Measurements from ENCODE around the gene CCL27. TPM values are rescaled to one million over a fixed set of nuclear protein-coding genes. Genes with fewer than 3 reads are reported as not detected.
A peak's percentile ranks its signal among the peaks of the same experiment; 100 is the strongest.

CCL27 gene
- not detected for total RNA-seq

DNA sequence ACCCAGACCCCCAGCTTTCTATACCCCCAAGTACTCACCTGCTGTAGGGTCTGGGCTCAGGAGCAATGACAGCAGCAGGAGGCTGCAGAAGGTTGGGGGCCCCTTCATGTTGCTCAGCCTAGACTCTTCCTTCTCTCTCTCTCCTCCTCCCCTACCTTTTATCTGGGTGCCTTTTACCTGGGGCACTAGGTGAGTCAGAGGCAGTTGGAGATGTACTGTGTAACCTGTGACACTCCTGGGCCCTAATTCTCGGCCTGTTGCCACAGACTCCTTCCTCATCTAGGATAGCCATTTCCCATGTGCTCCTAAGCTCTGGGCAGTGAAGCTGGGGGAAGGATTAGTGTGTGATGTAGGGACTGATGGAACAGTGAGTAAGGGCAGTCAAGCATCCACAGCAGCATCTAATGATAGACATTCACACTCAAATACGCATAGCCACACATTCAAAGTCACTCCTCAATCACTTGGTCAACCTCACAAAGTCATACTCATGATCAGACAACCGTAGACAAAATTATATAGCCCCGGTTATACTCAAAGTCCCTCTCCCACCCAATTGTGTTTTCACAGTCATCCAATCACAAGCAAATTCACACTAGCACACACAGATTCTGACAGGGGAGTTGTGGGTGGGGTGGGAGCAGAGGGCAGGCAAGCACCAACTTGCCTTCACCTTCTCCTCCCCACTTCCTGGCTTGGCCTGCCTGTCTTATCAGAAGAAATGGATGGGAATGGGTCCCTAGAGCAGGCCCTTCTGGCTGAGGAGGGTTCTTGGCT, at the start of gene CCL27:
CCL27 (minus strand) TSS at position 132 of the 777 bp plus-strand sequence; CDS start at position 108, 24 bp downstream.
- H3K27ac Mint-ChIP-seq, result peak within 1 kb of the TSS; percentile 86

DNA sequence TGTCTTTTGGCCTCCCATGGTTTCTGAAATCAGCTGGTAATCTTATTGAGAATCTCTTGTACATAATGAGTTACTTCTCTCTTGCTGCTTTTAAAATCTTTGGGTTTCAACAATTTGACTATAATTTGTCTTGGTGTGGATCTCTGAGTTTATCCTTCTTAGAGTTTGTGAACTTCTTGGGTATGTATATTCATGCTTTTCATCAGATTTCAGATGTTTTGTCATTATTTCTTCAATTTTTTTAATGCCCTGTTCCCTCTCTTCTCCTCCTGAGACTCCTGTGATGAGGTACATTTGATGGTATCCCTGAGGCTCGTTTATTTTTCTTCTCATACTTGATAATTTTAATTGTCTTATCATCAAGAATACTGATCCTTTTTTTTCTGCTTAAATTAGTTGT, 49.7 kb upstream of the CCL27 start:
- CTCF ChIA-PET, result interaction anchor here (1.6 kb wide), 1 partner anchor 10 kb away, joined by 7 read pairs; no protein-coding TSS in a partner anchor
- H3K27me3 Mint-ChIP-seq (ENCODE audit: low read depth), result peaks cover 16% of the 10 kb centered on the region
- H3K4me1 Mint-ChIP-seq (ENCODE audit: low read depth), result no peaks in the 10 kb centered on the region
- no peak overlapping the region for H3K4me3 Mint-ChIP-seq
- no peak overlapping the region for H3K27ac Mint-ChIP-seq
- ATAC-seq, result no peak
- no peak for DNase-seq
- H3K36me3 Mint-ChIP-seq (ENCODE audit: low read depth), result no peaks in the 10 kb centered on the region
- no peaks in the 10 kb centered on the region for H3K9me3 Mint-ChIP-seq (ENCODE audit: insufficient read depth)
- POLR2A ChIA-PET, result no interaction called here

More for the DNA sequence above, at the start of gene CCL27:
- Mint-ChIP-seq H3K9me3 (ENCODE audit: insufficient read depth) (no peaks in the 10 kb centered on the region), H3K4me1 (ENCODE audit: low read depth) (peaks cover 43% of the 10 kb centered on the region), H3K4me3 (peak within 1 kb of the TSS; percentile 15), H3K36me3 (ENCODE audit: low read depth) (peaks cover 13% of the 10 kb centered on the region), H3K27me3 (ENCODE audit: low read depth) (no peaks in the 10 kb centered on the region)
- CTCF ChIA-PET, result interaction anchor here (0.9 to 6.3 kb wide), 10 partner anchors 10 to 43 kb away, joined by 3 to 86 read pairs (median 6); partner anchors contain the start of genes DCTN3, GALT, IL11RA and SIGMAR1
- POLR2A ChIA-PET, result interaction anchor here (0.6 to 1.8 kb wide), 6 partner anchors 10 to 1387 kb away, joined by 3 to 8 read pairs (median 4); partner anchors contain the start of genes GALT and VCP
- DNase-seq (no peak), ATAC-seq (no peak)

DNA sequence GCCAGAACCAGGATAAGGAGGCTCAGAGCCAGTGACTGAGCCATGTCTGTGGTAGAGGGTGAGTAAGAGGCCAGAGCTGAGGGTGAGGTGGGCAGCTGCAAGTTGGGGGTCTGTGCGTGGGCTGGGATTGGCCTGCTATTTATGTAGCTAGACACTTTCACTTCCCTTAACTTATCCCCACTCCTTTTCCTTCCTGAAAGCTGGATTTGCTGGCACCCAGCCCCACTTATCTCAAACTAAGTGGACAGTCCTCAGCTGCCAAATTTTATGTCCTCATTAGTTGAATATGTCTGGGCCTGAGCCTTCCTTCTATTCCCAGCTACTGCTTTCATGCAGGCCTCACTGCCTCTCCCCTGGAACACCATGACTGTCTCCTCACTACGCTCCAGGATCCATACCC, 47.6 kb upstream of the CCL27 start, which contains the start of gene CCL21:
CCL21 (minus strand) TSS at position 114 of the 400 bp plus-strand sequence; CDS start at position 44, 70 bp downstream.
- no peak within 1 kb of the TSS for H3K27ac Mint-ChIP-seq
- no peaks in the 10 kb centered on the region for H3K36me3 Mint-ChIP-seq (ENCODE audit: low read depth)
- no peak for DNase-seq
- H3K4me3 Mint-ChIP-seq, result no peak within 1 kb of the TSS
- H3K4me1 Mint-ChIP-seq (ENCODE audit: low read depth), result no peaks in the 10 kb centered on the region
- ChIA-PET CTCF (no interaction called here), POLR2A (no interaction called here)
- H3K9me3 Mint-ChIP-seq (ENCODE audit: insufficient read depth), result no peaks in the 10 kb centered on the region
- no peak for ATAC-seq
- H3K27me3 Mint-ChIP-seq (ENCODE audit: low read depth), result peaks cover 14% of the 10 kb centered on the region

- H3K9me3 Mint-ChIP-seq (ENCODE audit: insufficient read depth), result no peaks in the 10 kb centered on the region
- H3K4me3 Mint-ChIP-seq, result no peak overlapping the region
- ChIA-PET CTCF (no interaction called here), POLR2A (no interaction called here)
- no peaks in the 10 kb centered on the region for H3K4me1 Mint-ChIP-seq (ENCODE audit: low read depth)
- H3K36me3 Mint-ChIP-seq (ENCODE audit: low read depth), result no peaks in the 10 kb centered on the region
- DNase-seq (no peak), ATAC-seq (no peak)
- H3K27ac Mint-ChIP-seq, result no peak overlapping the region
- H3K27me3 Mint-ChIP-seq (ENCODE audit: low read depth), result peaks cover 14% of the 10 kb centered on the region
Measured at GRCh38 chr9:34709196-34709978, 46.9 kb upstream of the CCL27 start.

- peaks cover 2% of the 10 kb centered on the region for H3K27me3 Mint-ChIP-seq (ENCODE audit: low read depth)
- no peaks in the 10 kb centered on the region for H3K36me3 Mint-ChIP-seq (ENCODE audit: low read depth)
- no peaks in the 10 kb centered on the region for H3K9me3 Mint-ChIP-seq (ENCODE audit: insufficient read depth)
- no peak overlapping the region for H3K4me3 Mint-ChIP-seq
- POLR2A ChIA-PET, result no interaction called here
- CTCF ChIA-PET, result no interaction called here
- H3K27ac Mint-ChIP-seq, result no peak overlapping the region
- peaks cover under 1% of the 10 kb centered on the region for H3K4me1 Mint-ChIP-seq (ENCODE audit: low read depth)
- DNase-seq (no peak), ATAC-seq (no peak)
Measured at GRCh38 chr9:34707130-34707529, 44.7 kb upstream of the CCL27 start.

DNA sequence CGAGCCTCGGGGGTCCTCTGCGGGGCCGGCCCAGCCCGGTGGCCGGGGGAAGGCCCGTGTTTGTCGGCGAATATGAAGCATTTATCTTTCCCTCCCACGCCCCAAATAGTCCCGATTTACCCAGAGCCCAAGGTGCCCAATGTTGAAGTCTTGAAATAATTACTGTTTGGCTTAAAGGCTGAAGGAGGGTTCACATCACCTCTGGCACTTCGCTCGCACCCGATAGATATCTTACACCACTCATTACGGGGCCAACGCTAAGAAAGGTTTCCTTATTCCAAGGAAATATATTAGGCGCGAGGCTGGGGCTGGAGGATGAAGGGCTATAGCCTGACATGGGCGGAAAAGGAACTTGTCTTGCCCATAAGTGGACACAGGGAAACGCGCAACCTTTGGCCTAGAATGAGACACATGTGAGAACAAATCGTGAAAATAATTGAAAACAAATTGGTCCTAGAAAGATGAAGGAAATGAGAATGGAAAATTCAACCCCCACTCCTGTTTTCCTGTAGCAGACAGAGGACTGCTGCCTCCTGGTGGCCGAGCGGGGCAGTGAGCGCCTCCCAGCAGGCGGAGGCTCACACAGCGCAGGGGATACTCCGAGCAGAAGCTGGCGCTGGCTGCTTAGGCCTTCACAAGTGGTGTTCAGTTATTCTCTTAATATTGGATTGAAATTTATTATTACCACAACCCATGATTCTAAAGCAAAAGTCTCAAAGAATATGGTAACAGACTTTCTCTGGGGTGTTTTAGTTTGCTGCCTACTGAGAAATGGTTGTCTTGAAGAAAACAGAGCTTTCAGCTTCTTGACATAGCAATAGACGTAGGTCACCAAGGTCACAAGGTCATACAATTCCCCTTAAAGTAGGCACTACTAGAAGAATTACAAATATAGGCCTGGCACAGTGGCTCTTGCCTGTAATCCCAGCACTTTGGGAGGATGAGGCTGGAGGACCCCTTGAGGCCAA, 39.6 kb upstream of the CCL27 start:
- POLR2A ChIA-PET, result interaction anchor here (0.7 to 1.4 kb wide), 2 partner anchors 16 to 67 kb away, joined by 3 to 4 read pairs; no protein-coding TSS in a partner anchor
- Mint-ChIP-seq H3K27ac (peak overlapping the region; percentile 36), H3K9me3 (ENCODE audit: insufficient read depth) (no peaks in the 10 kb centered on the region), H3K27me3 (ENCODE audit: low read depth) (peaks cover 21% of the 10 kb centered on the region), H3K4me3 (peak overlapping the region; percentile 70), H3K4me1 (ENCODE audit: low read depth) (peaks cover 5% of the 10 kb centered on the region), H3K36me3 (ENCODE audit: low read depth) (no peaks in the 10 kb centered on the region)
- DNase-seq (peak; percentile 83), ATAC-seq (peak; percentile 79)
- CTCF ChIA-PET, result interaction anchor here (0.5 to 4.3 kb wide), 46 partner anchors 9 to 868 kb away, joined by 3 to 47 read pairs (median 4); partner anchors contain the start of genes CCL19, CCL27, DCTN3 and ENHO

DNA sequence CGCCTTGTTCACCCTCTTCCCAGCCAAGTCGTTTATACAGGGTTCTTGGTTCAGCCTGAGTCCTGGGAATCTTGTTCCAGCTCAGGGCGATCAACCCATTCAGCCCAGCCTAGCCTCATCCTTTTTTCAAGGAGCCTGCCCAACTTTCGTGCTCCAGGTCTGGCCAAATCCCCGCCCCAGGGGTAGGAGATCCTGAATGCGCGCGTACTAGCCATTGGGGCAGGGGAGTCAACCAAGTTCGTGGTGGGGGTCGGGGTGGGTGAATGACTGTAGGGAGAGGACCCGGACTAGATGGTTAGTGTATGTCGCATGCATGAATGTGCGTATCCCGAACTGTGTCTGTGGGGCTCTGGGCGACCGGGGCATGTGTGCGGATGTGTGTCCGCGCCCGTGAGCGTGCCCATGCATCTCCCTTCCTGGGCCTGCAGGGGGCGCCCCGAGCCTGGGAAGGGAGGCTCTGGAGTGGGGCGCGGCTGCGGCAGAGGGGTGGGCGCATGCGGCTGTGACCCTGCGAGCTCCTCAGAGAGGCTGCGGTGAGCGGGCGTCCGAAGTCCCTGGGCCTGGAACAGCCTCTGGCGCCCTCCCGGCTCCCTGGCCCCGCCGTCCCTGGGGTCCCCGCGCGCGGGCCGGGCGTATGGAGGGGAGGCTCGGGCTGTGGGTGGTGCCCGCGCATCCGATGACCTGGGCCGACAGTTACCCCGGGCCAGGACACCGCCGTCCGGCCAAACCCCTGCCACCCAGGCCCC, 38.7 kb upstream of the CCL27 start:
- ATAC-seq, result peak; percentile 91
- H3K4me1 Mint-ChIP-seq (ENCODE audit: low read depth), result peaks cover 5% of the 10 kb centered on the region
- H3K27me3 Mint-ChIP-seq (ENCODE audit: low read depth), result peaks cover 21% of the 10 kb centered on the region
- H3K9me3 Mint-ChIP-seq (ENCODE audit: insufficient read depth), result no peaks in the 10 kb centered on the region
- DNase-seq, result peak; percentile 80
- ChIA-PET POLR2A (no interaction called here), CTCF (interaction anchor here (0.6 to 4.3 kb wide), 12 partner anchors 10 to 911 kb away, joined by 3 to 47 read pairs (median 4); partner anchors contain the start of genes CCL19, GALT and RPP25L)
- H3K36me3 Mint-ChIP-seq (ENCODE audit: low read depth), result no peaks in the 10 kb centered on the region
- H3K4me3 Mint-ChIP-seq, result peak overlapping the region; percentile 46
- no peak overlapping the region for H3K27ac Mint-ChIP-seq

DNA sequence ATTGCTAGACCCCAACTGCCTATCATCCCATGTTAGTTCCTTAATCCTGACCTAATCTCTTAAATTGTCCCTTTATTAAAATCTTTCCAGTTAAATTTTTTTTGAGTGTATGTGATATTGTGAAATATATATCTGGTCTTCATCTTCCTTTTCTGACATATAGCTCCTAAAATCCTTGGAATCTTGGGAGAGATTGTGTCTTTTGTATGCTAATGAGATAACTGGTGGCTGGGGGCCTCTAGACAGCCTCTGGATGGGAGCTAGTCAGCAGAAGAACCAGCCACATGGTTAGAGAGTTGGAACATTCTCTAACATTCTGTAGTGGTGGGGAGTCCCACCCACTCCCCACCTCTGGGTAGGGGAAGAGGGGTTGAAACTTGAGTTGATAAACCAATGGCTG, 32.4 kb upstream of the CCL27 start:
- no peaks in the 10 kb centered on the region for H3K9me3 Mint-ChIP-seq (ENCODE audit: insufficient read depth)
- ATAC-seq, result no peak
- peaks cover 9% of the 10 kb centered on the region for H3K27me3 Mint-ChIP-seq (ENCODE audit: low read depth)
- POLR2A ChIA-PET, result no interaction called here
- no peaks in the 10 kb centered on the region for H3K36me3 Mint-ChIP-seq (ENCODE audit: low read depth)
- CTCF ChIA-PET, result interaction anchor here (1.3 kb wide), 1 partner anchor 9 kb away, joined by 3 read pairs; no protein-coding TSS in a partner anchor
- no peaks in the 10 kb centered on the region for H3K4me1 Mint-ChIP-seq (ENCODE audit: low read depth)
- no peak for DNase-seq
- H3K27ac Mint-ChIP-seq, result no peak overlapping the region
- H3K4me3 Mint-ChIP-seq, result no peak overlapping the region

DNA sequence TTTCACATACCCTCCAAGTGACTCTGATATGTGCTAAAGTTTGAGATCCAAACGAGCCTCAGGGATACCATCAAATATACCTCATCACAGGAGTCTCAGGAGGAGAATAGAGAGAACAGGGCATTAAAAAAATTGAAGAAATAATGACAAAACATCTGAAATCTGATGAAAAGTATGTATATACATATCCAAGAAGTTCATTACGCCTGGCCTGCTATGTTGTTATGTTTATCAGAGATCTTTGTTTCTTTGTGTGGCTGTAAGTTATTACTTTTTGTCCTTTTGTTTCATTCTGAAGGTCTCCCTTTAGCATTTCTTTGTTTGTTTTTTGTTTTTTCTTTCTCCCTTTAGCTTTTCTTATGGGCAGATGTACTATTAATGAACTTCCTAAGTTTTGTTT, 31.1 kb upstream of the CCL27 start:
- H3K27me3 Mint-ChIP-seq (ENCODE audit: low read depth), result peaks cover 3% of the 10 kb centered on the region
- no peaks in the 10 kb centered on the region for H3K36me3 Mint-ChIP-seq (ENCODE audit: low read depth)
- ATAC-seq (no peak), DNase-seq (no peak)
- no peak overlapping the region for H3K27ac Mint-ChIP-seq
- ChIA-PET POLR2A (no interaction called here), CTCF (interaction anchor here (1.9 kb wide), 1 partner anchor 9 kb away, joined by 10 read pairs; no protein-coding TSS in a partner anchor)
- no peak overlapping the region for H3K4me3 Mint-ChIP-seq
- no peaks in the 10 kb centered on the region for H3K9me3 Mint-ChIP-seq (ENCODE audit: insufficient read depth)
- no peaks in the 10 kb centered on the region for H3K4me1 Mint-ChIP-seq (ENCODE audit: low read depth)

GRCh38 chr9:34691936-34692315, 29.5 kb upstream of the CCL27 start:
- DNase-seq (no peak), ATAC-seq (no peak)
- H3K27ac Mint-ChIP-seq, result no peak overlapping the region
- ChIA-PET POLR2A (no interaction called here), CTCF (interaction anchor here (0.8 to 1.5 kb wide), 2 partner anchors 9 to 11 kb away, joined by 3 to 8 read pairs; no protein-coding TSS in a partner anchor)
- H3K27me3 Mint-ChIP-seq (ENCODE audit: low read depth), result no peaks in the 10 kb centered on the region
- no peaks in the 10 kb centered on the region for H3K9me3 Mint-ChIP-seq (ENCODE audit: insufficient read depth)
- no peaks in the 10 kb centered on the region for H3K36me3 Mint-ChIP-seq (ENCODE audit: low read depth)
- no peak overlapping the region for H3K4me3 Mint-ChIP-seq
- no peaks in the 10 kb centered on the region for H3K4me1 Mint-ChIP-seq (ENCODE audit: low read depth)

Measured in activated CD8-positive, alpha-beta T cell treated with anti-CD3 and anti-CD28 coated beads, Interleukin-2, amount 10 ng/mL, durations not matched to agents 7 days and 5 days (primary cell).